Activated naive CD4-positive, alpha-beta T cell treated with anti-CD3 and anti-CD28 coated beads, Interleukin-2, amount 50 U/mL, for 72 hours (primary cell): ENCODE measurements around the gene ADAMTS17. TPM values are rescaled to one million over a fixed set of nuclear protein-coding genes. Genes with fewer than 3 reads are reported as not detected.
"Not testable (repeated sequence)": the region's sequence is repeated elsewhere in the genome, so short reads cannot be mapped to it uniquely, and the experiment has no call there.

Source experiments
- ATAC-seq, 2 donors: fragments of 150-1000 bp; cut with Tn5 transposase; 2 replicates each; pipeline ENCODE4 v1.10.0; 2021; ENCODE audit warnings: mild to moderate bottlenecking in 2 of 2, moderate library complexity in 2 of 2
- DNase-seq, 2 donors: peaks; one replicate each; pipeline ENCODE4 v3.0.0; 2021 to 2022; ENCODE audit warnings: low spot score in 2 of 2
- H3K27ac Mint-ChIP-seq, 2 donors: one replicate each; pipeline ENCODE4 v1.8.0; 2022; ENCODE audit warnings: mild to moderate bottlenecking in 2 of 2, mixed read lengths in 2 of 2
- H3K36me3 Mint-ChIP-seq, 2 donors: one replicate each; pipeline ENCODE4 v1.8.0; 2022; ENCODE audit warnings: mixed read lengths in 2 of 2
- H3K9me3 Mint-ChIP-seq, 2 donors: one replicate each; pipeline ENCODE4 v1.8.0; 2022; ENCODE audit warnings: mixed read lengths in 2 of 2
- total RNA-seq, 2 donors: library from RNA; stranded (reverse); gene quantifications; one replicate each; pipeline ENCODE4 v1.2.3, GENCODE V29; 2022

Gene ADAMTS17
- total RNA-seq, 2 donors from 2014 or later, result 0.19 to 1.5 TPM

DNA sequence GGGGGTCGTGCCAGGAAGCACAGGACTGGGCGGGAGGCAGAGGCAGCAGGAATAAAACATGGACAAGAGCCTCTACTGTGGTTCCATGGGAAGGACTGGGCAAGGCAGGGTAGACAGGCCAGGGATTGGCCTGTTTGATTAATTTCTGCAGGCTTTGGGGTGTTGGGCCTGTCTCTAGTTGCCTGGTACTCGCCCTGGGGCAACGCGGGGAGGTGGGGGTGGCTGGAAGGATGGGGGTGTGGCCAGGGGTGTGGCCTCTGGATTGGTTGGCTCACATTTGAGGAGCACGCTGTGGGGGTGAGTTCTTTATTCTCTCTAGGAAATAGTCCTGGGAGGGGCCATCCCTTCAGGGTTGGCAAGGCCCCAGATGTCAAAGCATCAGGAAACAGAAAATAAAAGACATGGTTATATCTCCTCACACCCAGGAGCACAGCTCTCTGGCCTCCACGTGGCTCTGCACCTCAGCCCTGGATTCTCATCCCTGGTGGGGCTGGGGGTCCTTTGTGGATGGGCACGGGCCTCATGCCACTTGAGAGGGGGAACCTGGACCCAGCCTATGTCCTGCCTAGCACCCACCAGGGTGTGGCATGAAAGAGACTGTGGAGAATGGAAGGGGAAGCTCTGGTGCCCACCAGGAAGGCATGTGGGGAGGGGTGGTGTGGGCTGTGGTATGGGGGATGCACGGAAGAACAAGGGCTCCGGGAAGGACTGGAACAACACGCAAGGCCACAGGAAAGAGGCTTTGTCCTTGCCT lies 385.6 kb downstream of the ADAMTS17 start:
- Mint-ChIP-seq H3K36me3 (no peaks in the 10 kb centered on the region), H3K27ac (no peak overlapping the region), H3K9me3 (no peaks in the 10 kb centered on the region)
- DNase-seq, result peak in 1 of 2 donors; percentile 39
- ATAC-seq, result no peak

DNA sequence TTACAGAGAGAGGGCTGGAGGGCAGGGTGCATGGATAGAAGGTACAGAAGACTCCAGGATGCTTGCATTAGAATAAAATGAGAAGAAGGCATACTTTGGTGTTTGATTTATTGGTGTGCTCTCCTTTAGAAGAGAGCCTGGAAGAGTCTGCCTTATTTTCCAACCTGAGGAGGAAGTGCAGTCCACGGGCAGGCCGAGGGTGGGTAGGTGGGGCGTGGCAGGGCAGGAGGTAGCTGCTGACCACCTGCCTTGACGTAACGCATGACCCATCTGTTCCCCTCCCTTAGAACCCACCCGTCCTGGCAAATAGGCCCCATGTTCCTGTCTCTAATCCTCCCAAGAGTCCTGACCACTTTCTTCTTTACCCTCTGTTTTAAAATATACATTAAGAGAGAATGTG lies 386.2 kb downstream of the ADAMTS17 start:
- no peak for DNase-seq
- no peaks in the 10 kb centered on the region for H3K9me3 Mint-ChIP-seq

DNA sequence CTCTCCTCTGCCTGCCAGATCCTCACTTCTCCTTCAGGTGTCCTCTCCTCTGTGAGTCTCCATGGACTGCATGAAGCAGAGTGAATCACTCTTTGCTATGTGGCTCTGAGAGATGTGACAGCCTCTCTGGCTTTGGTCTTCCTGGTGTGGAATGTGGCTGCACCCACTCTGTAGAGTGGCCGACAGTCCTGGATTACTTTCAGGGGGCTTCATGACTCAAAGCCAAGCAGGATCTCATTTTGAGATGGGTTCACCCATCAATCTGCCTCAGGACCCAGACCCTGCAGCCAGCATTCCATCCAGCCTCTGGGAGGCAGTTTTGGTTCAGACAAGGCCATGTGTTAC lies 386.6 kb downstream of the ADAMTS17 start:
- Mint-ChIP-seq H3K9me3 (no peaks in the 10 kb centered on the region), H3K36me3 (peaks cover 0 to 2% of the 10 kb centered on the region in 2 donors), H3K27ac (no peak overlapping the region)
- DNase-seq (peak in 1 of 2 donors; percentile 25), ATAC-seq (no peak)

More for the DNA sequence above, 386.2 kb downstream of the ADAMTS17 start:
- H3K27ac Mint-ChIP-seq, result no peak overlapping the region
- ATAC-seq, result no peak
- no peaks in the 10 kb centered on the region for H3K36me3 Mint-ChIP-seq

DNA sequence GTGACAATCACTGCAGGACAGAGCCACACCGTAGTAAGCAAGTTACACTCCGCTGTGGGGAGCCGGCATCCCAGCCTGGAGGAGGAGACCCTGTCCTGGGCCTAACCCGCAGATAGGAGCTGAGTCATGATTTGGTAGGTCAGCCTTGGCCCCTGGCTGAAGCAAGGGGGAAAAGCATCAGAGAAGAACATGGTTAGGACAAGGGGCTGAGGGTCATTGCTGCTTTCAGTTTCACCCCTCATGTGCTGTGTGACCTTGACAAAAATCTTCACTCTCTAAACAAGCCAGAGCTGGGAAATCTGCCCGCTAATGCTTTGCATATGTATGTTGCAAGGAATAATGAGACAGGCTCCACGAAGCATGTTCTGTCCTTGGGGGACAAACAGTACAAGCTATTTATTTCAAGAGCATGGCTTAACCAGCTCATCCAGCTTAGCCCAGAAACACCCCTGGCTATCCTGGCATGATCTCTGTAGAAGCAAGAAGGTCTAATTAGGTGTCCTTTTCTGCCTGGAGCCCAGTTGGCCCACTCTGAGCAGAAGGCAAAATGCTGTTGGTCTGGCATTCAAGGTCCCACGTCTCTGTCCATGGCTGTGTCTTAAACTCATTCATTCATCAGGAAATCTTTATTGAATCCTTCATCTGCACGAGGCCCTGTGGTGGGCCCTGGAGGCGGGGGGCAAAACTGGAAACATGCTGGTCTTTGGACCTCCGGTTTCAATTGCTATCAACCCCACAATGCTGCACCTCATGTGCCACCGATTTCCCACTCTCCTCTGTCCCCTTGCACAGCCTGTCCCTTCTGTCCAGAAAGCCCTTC lies 387.2 kb downstream of the ADAMTS17 start:
- no peak for ATAC-seq
- no peak overlapping the region for H3K27ac Mint-ChIP-seq
- peak in 1 of 2 donors; percentile 33 for DNase-seq
- peaks cover 0 to 5% of the 10 kb centered on the region in 2 donors for H3K36me3 Mint-ChIP-seq
- no peaks in the 10 kb centered on the region for H3K9me3 Mint-ChIP-seq

DNA sequence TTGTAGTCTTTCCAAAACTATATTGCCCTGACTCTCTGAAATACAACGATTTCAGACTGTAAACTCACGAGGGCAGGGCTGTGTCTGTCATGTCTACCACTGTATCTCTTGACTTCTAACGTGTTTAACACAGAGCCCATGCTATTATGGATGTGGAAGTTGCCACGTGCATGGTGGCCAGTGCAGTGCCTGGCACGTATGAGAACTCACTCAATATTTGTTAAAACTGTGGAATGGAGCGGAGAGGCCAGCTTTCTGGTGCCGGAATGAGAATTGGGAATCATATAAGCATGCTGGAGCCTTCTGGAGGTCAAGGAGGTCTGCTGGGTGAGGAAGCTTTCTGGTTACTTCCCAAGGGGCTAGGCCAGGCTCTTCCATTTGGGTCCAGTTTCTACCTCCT lies 387.9 kb downstream of the ADAMTS17 start:
- H3K27ac Mint-ChIP-seq, result no peak overlapping the region
- no peaks in the 10 kb centered on the region for H3K9me3 Mint-ChIP-seq
- ATAC-seq (no peak), DNase-seq (peak in 1 of 2 donors; percentile 4)
- peaks cover 0 to 5% of the 10 kb centered on the region in 2 donors for H3K36me3 Mint-ChIP-seq

DNA sequence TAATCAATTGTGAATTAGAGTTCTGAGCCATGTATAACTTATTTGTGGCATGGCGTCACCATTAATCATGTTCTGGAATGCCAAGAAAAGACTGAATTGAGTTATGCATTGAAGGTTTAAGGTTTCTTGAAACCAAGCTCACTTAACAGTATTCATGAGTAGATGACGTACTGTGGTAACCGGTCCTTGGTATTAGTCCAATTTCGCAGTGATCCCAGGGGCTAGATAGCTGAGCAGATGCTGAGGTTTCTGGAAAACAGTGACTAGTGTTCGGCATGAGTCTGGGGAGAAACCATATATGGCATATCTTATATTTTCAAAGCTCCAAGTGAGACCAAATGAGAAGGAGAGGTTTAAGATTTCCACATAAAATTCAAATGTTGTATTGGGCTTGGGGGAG lies 390.3 kb downstream of the ADAMTS17 start:
- ATAC-seq (no peak), DNase-seq (no peak)
- Mint-ChIP-seq H3K27ac (no peak overlapping the region), H3K9me3 (no peaks in the 10 kb centered on the region), H3K36me3 (peaks cover 0 to 5% of the 10 kb centered on the region in 2 donors)

DNA sequence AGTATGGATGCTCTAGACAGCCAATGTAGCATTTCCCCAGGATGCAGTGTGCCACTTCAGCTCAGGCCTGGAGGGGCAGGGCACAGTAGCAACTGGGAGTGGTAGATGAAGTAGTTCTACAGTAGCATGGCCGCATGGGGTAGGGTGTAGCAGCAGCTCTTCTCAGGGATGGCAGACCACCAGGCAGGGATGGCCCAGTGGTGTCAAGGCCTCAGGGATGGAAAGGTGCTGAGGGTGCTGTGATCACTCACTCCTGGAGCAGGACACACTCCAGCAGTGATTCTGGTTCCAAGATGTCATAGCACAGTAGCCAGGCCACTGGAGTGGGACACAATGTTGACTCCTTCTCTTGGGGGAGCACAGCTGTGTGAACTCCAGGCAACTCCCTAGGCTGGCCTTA lies 397.6 kb downstream of the ADAMTS17 start:
- no peak overlapping the region for H3K27ac Mint-ChIP-seq
- ATAC-seq, result no peak
- no peak for DNase-seq
- H3K9me3 Mint-ChIP-seq, result peaks cover 6 to 22% of the 10 kb centered on the region in 2 donors
- peaks cover 0 to 19% of the 10 kb centered on the region in 2 donors for H3K36me3 Mint-ChIP-seq

DNA sequence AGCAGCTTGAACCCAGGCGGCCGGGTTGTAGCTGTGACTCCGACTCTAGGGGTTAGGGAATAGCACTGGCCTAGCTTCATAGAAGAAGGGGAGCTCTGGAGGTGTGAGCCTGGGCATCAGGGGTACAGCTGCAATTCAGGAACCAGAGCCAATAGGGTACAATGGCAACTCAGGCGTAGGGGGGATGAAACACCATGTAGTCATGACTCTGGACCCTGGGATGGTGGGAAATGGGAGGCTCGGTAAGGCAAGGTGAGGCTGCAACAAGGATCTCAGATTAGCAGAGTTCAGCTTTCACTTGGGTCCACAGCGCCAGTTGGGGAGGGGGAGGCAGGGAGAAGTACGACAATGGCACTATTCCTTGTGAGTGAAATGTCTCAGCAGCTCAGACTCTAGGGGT lies 398.3 kb downstream of the ADAMTS17 start:
- DNase-seq, result no peak
- Mint-ChIP-seq H3K36me3 (peaks cover 0 to 19% of the 10 kb centered on the region in 2 donors), H3K27ac (no peak overlapping the region), H3K9me3 (peaks cover 6 to 22% of the 10 kb centered on the region in 2 donors)
- no peak for ATAC-seq

DNA sequence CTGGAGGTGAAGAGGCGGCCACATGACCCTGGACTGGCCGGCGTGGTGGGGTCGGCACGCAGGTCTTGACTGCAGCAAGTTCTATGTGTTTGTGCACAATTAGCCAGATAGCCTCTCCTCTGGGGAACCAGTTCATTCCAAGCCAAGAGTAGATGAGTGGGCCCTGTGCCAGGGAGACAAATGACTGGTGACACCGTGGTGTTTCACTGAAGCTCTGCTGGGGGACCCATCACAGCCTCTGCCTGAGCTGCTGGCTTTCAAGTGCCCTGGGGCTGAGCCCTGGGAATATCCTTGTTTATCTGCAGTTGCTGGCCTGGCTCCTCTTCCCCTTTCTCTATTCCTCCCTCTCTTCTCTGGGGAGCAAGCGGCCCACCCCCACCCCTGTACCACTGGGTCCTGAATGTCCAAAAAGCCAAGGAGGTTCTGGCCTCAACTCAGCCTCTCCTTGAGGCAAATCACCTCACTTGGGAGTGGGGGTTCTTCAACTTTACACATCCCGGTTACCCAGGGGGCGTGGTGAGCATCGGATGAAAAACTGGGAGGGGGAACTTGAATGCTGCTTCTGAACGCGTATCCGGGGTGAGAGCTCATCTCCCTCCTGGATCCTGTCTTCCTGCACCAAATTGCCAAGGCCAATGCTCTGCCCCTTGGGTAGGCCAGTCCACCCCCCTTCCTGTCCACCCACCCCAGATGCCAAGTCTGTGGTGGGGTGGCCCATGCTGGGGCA lies 408.9 kb downstream of the ADAMTS17 start:
- Mint-ChIP-seq H3K36me3 (no peaks in the 10 kb centered on the region), H3K27ac (no peak overlapping the region), H3K9me3 (no peaks in the 10 kb centered on the region)
- no peak for ATAC-seq
- no peak for DNase-seq

DNA sequence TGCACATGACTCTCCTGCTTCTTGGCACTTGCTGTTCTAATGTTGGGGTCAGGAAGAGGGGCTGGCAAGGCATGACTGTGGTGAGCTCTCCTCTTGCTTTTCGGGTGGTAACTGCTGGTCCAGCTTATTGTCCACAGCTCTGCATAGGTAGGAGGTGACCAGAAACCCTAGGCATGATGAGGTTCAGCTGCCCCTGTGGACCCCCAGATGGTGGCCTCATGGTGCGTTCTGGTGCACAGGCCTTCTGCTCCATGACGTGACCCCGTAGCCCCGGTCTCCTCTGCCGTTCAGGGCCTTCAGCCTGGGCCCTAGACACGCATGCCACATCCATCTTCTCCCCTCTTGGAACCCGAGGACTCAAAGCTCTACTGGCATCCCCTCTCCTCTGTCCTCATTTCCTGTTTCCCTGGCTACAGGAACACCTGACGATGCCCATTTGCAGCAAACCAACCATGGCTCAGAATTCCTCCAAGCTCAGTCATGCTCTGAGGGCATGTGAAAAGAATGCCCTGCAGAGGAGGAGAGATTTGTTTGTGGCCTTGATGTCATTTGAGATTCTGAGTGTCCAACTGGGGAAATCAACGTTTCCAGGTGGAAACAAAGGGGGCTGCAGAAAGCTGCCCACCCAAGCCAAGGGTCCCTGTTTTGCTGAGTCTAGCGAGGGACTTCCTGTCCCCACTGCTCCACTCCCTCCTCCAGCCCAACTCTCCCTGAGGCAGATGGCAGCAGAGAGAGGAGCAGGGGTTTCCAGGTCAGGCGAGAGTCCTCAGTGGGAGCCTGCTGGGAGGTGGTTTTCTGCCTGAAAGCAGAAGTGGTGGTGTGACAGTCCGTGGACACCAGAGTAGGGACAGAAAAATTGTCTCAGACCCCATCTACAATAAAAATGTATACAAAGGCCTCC lies 409.8 kb downstream of the ADAMTS17 start:
- Mint-ChIP-seq H3K27ac (peak overlapping the region in 1 of 2 donors; percentile 65), H3K36me3 (no peaks in the 10 kb centered on the region), H3K9me3 (no peaks in the 10 kb centered on the region)
- ATAC-seq (no peak), DNase-seq (no peak)

DNA sequence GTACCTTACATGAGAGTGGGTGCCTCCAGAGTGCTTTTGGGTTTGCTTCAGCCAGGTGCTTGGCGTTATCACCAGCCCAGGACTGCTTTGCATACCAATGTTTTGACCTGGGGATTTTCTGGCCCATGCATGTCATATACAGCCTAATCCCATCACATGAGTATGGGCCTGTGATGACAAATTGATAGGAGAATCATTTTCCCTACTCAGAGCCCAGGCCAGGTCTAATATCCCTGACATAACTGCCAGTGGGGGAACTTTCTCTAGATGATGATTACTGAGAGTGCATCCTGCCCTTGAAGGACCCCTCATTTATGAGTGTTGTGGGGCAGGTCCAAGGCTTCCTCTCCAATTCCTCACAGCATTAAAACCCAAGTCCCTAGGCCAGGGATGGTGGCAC lies 411.1 kb downstream of the ADAMTS17 start:
- DNase-seq (no peak), ATAC-seq (no peak)
- H3K27ac Mint-ChIP-seq, result no peak overlapping the region
- H3K9me3 Mint-ChIP-seq, result no peaks in the 10 kb centered on the region
- H3K36me3 Mint-ChIP-seq, result no peaks in the 10 kb centered on the region

DNA sequence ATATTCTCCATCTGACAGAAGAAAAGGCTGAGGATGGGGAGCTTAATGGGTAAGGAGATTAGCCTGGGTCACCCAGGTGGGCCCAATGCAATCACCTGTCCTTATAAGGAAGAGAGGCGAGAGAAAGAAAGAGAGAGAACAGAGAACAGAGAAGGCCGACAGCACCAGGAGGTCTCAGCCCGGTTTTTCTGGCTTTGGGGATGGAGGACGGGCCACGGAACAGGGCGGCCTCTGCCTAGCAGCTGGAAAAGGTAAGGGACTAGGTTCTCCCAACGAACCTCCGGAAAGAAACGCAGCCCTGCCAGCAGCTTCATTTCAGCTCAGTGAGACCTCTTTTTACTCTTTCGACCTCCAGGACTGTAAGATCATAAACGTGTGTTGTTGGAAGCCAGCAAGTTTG lies 412.5 kb downstream of the ADAMTS17 start:
- ATAC-seq (no peak), DNase-seq (no peak)
- Mint-ChIP-seq H3K9me3 (no peaks in the 10 kb centered on the region), H3K27ac (peak overlapping the region in 1 of 2 donors; percentile 69), H3K36me3 (no peaks in the 10 kb centered on the region)

DNA sequence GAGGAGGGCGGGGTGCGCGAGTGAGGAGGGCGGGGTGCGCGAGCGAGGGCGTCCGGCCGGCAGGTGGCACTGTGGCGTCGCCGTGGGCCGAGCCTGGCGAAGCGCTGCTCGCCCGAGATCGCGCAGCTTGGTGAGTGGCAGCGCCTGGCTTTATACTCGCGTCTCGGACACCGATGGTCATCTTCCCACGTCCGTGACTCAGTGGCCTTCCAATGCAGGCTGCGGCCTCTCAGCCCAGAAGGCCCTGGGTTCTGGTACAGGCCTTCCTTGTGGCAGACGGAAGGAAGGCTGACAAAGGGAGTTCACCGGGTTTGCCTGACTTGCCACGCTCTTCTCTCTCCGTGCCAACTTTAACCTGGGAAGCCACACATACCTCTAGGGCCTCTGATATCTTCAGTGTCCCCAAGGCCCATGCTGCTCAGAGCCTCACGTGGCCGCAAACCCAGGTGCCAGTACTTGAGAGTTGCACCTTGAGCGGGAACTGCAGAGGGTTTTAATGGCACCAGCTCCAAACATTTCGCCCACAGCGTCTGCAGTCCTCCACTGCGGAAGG lies 413.3 kb downstream of the ADAMTS17 start:
- DNase-seq (peak; percentile 89 to 91), ATAC-seq (peak; percentile 93 to 94)
- peak overlapping the region; percentile 50 to 69 for H3K27ac Mint-ChIP-seq
- H3K36me3 Mint-ChIP-seq, result no peaks in the 10 kb centered on the region
- no peaks in the 10 kb centered on the region for H3K9me3 Mint-ChIP-seq

DNA sequence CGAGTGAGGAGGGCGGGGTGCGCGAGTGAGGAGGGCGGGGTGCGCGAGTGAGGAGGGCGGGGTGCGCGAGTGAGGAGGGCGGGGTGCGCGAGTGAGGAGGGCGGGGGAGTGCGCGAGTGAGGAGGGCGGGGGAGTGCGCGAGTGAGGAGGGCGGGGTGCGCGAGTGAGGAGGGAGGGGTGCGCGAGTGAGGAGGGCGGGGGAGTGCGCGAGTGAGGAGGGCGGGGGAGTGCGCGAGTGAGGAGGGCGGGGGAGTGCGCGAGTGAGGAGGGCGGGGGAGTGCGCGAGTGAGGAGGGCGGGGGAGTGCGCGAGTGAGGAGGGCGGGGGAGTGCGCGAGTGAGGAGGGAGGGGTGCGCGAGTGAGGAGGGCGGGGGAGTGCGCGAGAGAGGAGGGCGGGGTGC lies 415.2 kb downstream of the ADAMTS17 start:
- not testable (repeated sequence) for H3K36me3 Mint-ChIP-seq, ATAC-seq, H3K27ac Mint-ChIP-seq, DNase-seq, H3K9me3 Mint-ChIP-seq

DNA sequence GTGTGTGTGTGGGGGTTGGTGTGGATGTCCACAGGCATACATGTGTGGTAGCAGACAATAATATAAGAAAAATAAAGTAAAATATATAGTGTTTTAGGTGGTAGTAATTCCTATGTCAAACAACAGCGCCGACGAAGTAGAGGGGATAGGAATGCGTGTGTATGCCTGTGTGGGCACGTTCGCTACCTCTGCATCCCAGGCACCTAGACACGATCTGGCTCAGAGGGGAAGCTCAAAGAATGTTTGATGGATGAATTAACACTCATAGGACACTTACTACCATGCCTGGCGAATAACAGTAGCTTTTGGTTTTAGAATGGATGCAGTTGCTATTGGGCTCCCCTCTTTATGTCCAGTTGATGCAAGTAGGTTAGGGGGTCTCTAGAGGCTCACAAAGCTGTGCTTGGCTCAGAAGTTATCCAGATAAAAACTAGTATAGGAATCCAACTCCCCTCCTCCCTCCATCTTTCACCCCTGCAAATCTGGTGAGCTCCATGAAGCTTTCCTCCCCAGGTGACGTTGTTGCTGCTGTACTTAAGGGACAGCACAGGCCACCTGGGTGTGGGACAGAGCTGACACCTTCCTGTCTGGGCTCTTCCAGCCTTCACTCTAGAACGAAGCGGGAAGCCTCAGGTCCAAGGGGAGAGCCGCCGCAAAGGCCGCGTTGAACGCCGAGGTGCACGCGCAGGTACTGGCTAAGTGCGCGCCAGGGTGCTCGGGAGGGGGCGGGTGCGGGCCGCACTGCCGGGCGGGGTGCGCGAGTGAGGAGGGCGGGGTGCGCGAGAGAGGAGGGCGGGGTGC lies 415.9 kb downstream of the ADAMTS17 start:
- H3K27ac Mint-ChIP-seq, result peak overlapping the region in 1 of 2 donors; percentile 60
- ATAC-seq (peak; percentile 45 to 74), DNase-seq (peak in 1 of 2 donors; percentile 45)
- H3K36me3 Mint-ChIP-seq, result no peaks in the 10 kb centered on the region
- H3K9me3 Mint-ChIP-seq, result no peaks in the 10 kb centered on the region
